Neural cell (in vitro differentiated cells): ENCODE results near the gene MT1H. TPM values are rescaled to one million over a fixed set of nuclear protein-coding genes. Genes with fewer than 3 reads are reported as not detected.

Experiments
- H2AFZ ChIP-seq: fragments of 200-600, 300-800 bp; sonication (generic), shearing (Covaris generic); 2 replicates; pipeline ENCODE4 v1.6.0; 2014; ENCODE audit warnings: low read depth, mild to moderate bottlenecking, antibody characterized with exemption, low read length, moderate library complexity
- H3F3A ChIP-seq: fragments of 200-600 bp; shearing (Covaris generic); 2 replicates; pipeline ENCODE4 v1.6.1; 2016; ENCODE audit warnings: mild to moderate bottlenecking, moderate library complexity, mixed read lengths, antibody characterized with exemption, low read length; ENCODE audit not compliant: insufficient read depth, poor library complexity, severe bottlenecking
- H3K27ac ChIP-seq: fragments of 200-600, 300-800 bp; sonication (generic), shearing (Covaris generic); 2 replicates; pipeline ENCODE4 v1.5.1; 2014; ENCODE audit warnings: mild to moderate bottlenecking, low read length, moderate library complexity
- H3K27me3 ChIP-seq: fragments of 300-800, 200-600 bp; sonication (generic), shearing (Covaris generic); 2 replicates; pipeline ENCODE4 v1.6.0; 2014; ENCODE audit warnings: mild to moderate bottlenecking, low read depth, low read length, moderate library complexity; ENCODE audit not compliant: insufficient read depth
- H3K36me3 ChIP-seq: fragments of 300-800, 200-600 bp; sonication (generic), shearing (Covaris generic); 2 replicates; pipeline ENCODE4 v1.5.1; 2014; ENCODE audit warnings: mild to moderate bottlenecking, antibody characterized with exemption, low read length, moderate library complexity; ENCODE audit not compliant: insufficient read depth
- H3K4me2 ChIP-seq: fragments of 300-800, 200-600 bp; sonication (generic), shearing (Covaris generic); 2 replicates; pipeline ENCODE4 v1.6.0; 2014; ENCODE audit warnings: mild to moderate bottlenecking, low read length
- H3K4me3 ChIP-seq: fragments of 300-800, 200-600 bp; sonication (generic), shearing (Covaris generic); 2 replicates; pipeline ENCODE4 v1.5.1; 2014; ENCODE audit warnings: mild to moderate bottlenecking, low read length, moderate library complexity
- H3K79me2 ChIP-seq: fragments of 200-600 bp; shearing (Covaris generic); replicated peaks from 2 replicates; pipeline ENCODE4 v1.6.0; 2014; ENCODE audit warnings: mild to moderate bottlenecking, low read length, moderate library complexity; ENCODE audit not compliant: insufficient read depth
- H3K9ac ChIP-seq: fragments of 300-800, 200-600 bp; sonication (generic), shearing (Covaris generic); 2 replicates; pipeline ENCODE4 v1.6.1; 2016; ENCODE audit warnings: mild to moderate bottlenecking, low read length, mixed read lengths
- H3K9me2 ChIP-seq: fragments of 200-600 bp; shearing (Covaris generic); 2 replicates; pipeline ENCODE4 v1.6.1; 2016; ENCODE audit warnings: mild to moderate bottlenecking, low read length, mixed read lengths; ENCODE audit not compliant: insufficient read depth
- H3K9me3 ChIP-seq: fragments of 200-600, 300-800 bp; sonication (generic), shearing (Covaris generic); 2 replicates; pipeline ENCODE4 v1.6.1; 2016; ENCODE audit warnings: mild to moderate bottlenecking, mixed run types, low read length, moderate library complexity, mixed read lengths
- H4K20me1 ChIP-seq: fragments of 200-600 bp; shearing (Covaris generic); 2 replicates; pipeline ENCODE4 v1.6.1; 2016; ENCODE audit warnings: mild to moderate bottlenecking, mixed run types; ENCODE audit not compliant: insufficient read depth
- CTCF ChIP-seq: fragments of 450-650 bp; IDR thresholded peaks from 2 replicates; pipeline ENCODE4 v1.5.1; 2014; ENCODE audit warnings: antibody characterized with exemption, mild to moderate bottlenecking, moderate library complexity; ENCODE audit not compliant: poor library complexity, severe bottlenecking
- EP300 ChIP-seq: fragments of 450-650 bp; conservative IDR thresholded peaks from 2 replicates; pipeline ENCODE4 v1.6.1; 2014; ENCODE audit warnings: antibody characterized with exemption, mild to moderate bottlenecking, moderate library complexity; ENCODE audit not compliant: poor library complexity, severe bottlenecking
- EZH2 ChIP-seq: fragments of 200-600, 300-800 bp; shearing (Covaris generic), sonication (generic); IDR thresholded peaks from 2 replicates; pipeline ENCODE4 v1.6.1; 2014; ENCODE audit warnings: antibody characterized with exemption, low read length, borderline replicate concordance, mild to moderate bottlenecking; ENCODE audit not compliant: insufficient read depth, poor library complexity, severe bottlenecking
- MXI1 ChIP-seq: fragments of 450-650 bp; conservative IDR thresholded peaks from 2 replicates; pipeline ENCODE4 v1.6.1; 2014; ENCODE audit warnings: antibody characterized with exemption, mild to moderate bottlenecking; ENCODE audit not compliant: poor library complexity, severe bottlenecking
- POLR2AphosphoS5 ChIP-seq: IDR thresholded peaks from 2 replicates; pipeline ENCODE4 v1.6.1; 2012
- RAD21 ChIP-seq: fragments of 450-650 bp; conservative IDR thresholded peaks from 2 replicates; pipeline ENCODE4 v1.6.1; 2014; ENCODE audit warnings: antibody characterized with exemption, mild to moderate bottlenecking, moderate library complexity
- SMC3 ChIP-seq: fragments of 450-650 bp; conservative IDR thresholded peaks from 2 replicates; pipeline ENCODE4 v1.6.1; 2014; ENCODE audit warnings: antibody characterized with exemption, mild to moderate bottlenecking, moderate library complexity; ENCODE audit not compliant: poor library complexity
- TAF1 ChIP-seq: IDR thresholded peaks from 2 replicates; pipeline ENCODE4 v1.6.1; 2012; ENCODE audit warnings: low read depth
- polyA plus RNA-seq: library from polyadenylated mRNA; depleted of rRNA; stranded (reverse); fragments of >200 nt; gene quantifications from 2 replicates; pipeline ENCODE4 v1.2.3, GENCODE V29; 2014
- TF ChIP-seq, protein P1 (sequence below): IDR thresholded peaks from 2 replicates; pipeline ENCODE4 v1.6.1; 2012; ENCODE audit warnings: borderline replicate concordance

MT1H gene
- polyA plus RNA-seq, 1 donor from 2014 or later = not detected

GRCh38 chr16:56645838-56646237 is 23.8 kb upstream of the MT1H start:
- no peak overlapping the region for H3K4me2 ChIP-seq
- H3F3A ChIP-seq = no peaks in the 10 kb centered on the region
- no peaks in the 10 kb centered on the region for H3K9me3 ChIP-seq
- H4K20me1 ChIP-seq = no peaks in the 10 kb centered on the region
- H2AFZ ChIP-seq = no peak overlapping the region
- no peak overlapping the region for H3K9ac ChIP-seq
- H3K27me3 ChIP-seq = peaks cover 86% of the 10 kb centered on the region
- TF ChIP-seq MXI1 (no peak), EP300 (no peak), SMC3 (no peak), RAD21 (no peak), EZH2 (no peak), CTCF (no peak), POLR2AphosphoS5 (no peak), TAF1 (no peak)
- TF ChIP-seq, protein P1, sequence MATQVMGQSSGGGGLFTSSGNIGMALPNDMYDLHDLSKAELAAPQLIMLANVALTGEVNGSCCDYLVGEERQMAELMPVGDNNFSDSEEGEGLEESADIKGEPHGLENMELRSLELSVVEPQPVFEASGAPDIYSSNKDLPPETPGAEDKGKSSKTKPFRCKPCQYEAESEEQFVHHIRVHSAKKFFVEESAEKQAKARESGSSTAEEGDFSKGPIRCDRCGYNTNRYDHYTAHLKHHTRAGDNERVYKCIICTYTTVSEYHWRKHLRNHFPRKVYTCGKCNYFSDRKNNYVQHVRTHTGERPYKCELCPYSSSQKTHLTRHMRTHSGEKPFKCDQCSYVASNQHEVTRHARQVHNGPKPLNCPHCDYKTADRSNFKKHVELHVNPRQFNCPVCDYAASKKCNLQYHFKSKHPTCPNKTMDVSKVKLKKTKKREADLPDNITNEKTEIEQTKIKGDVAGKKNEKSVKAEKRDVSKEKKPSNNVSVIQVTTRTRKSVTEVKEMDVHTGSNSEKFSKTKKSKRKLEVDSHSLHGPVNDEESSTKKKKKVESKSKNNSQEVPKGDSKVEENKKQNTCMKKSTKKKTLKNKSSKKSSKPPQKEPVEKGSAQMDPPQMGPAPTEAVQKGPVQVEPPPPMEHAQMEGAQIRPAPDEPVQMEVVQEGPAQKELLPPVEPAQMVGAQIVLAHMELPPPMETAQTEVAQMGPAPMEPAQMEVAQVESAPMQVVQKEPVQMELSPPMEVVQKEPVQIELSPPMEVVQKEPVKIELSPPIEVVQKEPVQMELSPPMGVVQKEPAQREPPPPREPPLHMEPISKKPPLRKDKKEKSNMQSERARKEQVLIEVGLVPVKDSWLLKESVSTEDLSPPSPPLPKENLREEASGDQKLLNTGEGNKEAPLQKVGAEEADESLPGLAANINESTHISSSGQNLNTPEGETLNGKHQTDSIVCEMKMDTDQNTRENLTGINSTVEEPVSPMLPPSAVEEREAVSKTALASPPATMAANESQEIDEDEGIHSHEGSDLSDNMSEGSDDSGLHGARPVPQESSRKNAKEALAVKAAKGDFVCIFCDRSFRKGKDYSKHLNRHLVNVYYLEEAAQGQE = no peak
- H3K79me2 ChIP-seq = no peaks in the 10 kb centered on the region
- H3K9me2 ChIP-seq = no peaks in the 10 kb centered on the region
- H3K27ac ChIP-seq = no peak overlapping the region
- no peaks in the 10 kb centered on the region for H3K36me3 ChIP-seq
- H3K4me3 ChIP-seq = no peak overlapping the region

DNA sequence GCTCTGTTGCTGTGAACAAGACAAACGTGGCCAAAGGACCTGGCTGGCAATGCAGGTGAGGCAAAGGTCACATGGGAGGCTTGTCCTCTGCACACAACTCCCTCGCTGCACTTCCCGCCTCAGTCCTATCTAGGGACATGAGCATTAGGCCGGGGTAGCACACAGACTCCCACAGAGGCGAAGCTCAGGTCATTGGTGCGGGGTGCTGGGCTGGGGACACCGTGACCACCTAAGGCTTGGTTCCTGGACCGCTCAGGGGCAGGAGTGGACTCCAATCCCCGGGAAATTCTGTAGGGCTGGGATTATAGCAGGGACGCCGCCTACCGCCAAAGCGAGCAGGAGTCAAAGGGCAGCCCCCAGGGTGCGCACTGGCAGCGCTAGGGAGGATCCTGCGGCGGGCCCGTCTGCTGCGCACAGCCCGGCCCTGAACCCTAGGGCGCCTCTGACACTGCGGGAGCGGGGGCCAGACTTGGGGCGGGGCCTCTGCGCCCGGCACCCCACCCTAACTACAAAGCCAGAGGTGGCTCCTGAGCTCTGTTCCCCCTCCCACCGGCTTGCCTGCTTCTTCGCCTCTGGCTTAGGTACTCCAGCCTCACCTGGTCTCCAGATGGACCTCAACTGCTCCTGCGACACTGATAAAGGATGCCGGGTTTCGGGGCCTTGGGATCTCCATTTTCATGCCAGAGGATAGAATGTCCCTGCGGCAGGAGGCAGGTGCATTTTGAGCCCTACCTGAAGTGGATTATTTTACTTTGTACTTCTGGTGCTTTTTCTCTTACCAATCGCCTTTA is 21.8 kb upstream of the MT1H start:
- no peaks in the 10 kb centered on the region for H3F3A ChIP-seq
- H3K4me2 ChIP-seq = no peak overlapping the region
- no peak overlapping the region for H2AFZ ChIP-seq
- no peaks in the 10 kb centered on the region for H3K9me3 ChIP-seq
- H3K79me2 ChIP-seq = no peaks in the 10 kb centered on the region
- H3K27me3 ChIP-seq = peaks cover 68% of the 10 kb centered on the region
- H4K20me1 ChIP-seq = no peaks in the 10 kb centered on the region
- H3K36me3 ChIP-seq = no peaks in the 10 kb centered on the region
- H3K9me2 ChIP-seq = no peaks in the 10 kb centered on the region
- no peak for TF ChIP-seq RAD21
- TF ChIP-seq TAF1 = no peak
- no peak for TF ChIP-seq EZH2
- no peak for TF ChIP-seq CTCF
- TF ChIP-seq POLR2AphosphoS5 = no peak
- no peak overlapping the region for H3K4me3 ChIP-seq
- H3K27ac ChIP-seq = no peak overlapping the region
- H3K9ac ChIP-seq = no peak overlapping the region
